Measurements from ENCODE around the gene GREB1. TPM values are rescaled to one million over a fixed set of nuclear protein-coding genes. Genes with fewer than 3 reads are reported as not detected.

Gene GREB1
- total and polyA plus RNA-seq, 2 of the 4 experiments (the other 2 are of a cell fraction) = 0.05 TPM; not detected in 1

DNA sequence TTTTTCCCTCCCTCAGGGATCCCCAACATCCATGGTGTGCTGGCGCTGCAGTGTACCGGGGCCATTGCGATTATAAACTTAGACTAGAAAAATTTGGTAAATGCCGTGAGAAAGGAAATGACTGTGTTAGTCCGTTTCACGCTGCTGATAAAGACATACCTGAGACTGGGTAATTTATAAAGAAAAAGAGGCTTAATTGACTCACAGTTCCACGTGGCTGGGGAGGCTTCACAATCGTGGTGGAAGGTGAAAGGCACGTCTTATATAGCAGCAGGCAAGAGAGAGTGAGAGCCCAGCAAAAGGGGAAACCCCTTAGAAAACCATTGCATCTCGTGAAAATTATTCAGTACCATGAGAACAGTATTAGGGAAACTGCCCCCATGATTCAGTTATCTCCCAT lies 91.8 kb downstream of the GREB1 start:
- H4K5ac ChIP-seq (ENCODE audit: low read depth, low read length) = no peak overlapping the region
- BruUV-seq (replicated peaks) = no TSS peak
- ChIA-PET CTCF (no interaction called here), POLR2A (ENCODE audit: unreplicated experiment) (no interaction called here)
- H2BK120ac ChIP-seq (ENCODE audit: low read depth, low read length) = no peak overlapping the region
- H3K23ac ChIP-seq (ENCODE audit: low read depth, low read length) = no peak overlapping the region
- H3K9me3 ChIP-seq (ENCODE audit: control insufficient read depth, insufficient read depth, low read length) = peaks cover 9% of the 10 kb centered on the region
- no peak overlapping the region for H2BK5ac ChIP-seq (ENCODE audit: low read depth, low read length, poor library complexity, severe bottlenecking)
- no peak overlapping the region for H3K4me2 ChIP-seq (ENCODE audit: low read depth, low read length)
- TF ChIP-seq POLR2A (IDR thresholded peaks at IDR 0.05; ENCODE audit: low read depth, low read length) (no peak), MAFK (IDR thresholded peaks at IDR 0.05; ENCODE audit: low read depth, low read length) (no peak), FOS (IDR thresholded peaks at IDR 0.05; ENCODE audit: low read depth, low read length) (no peak), BHLHE40 (IDR thresholded peaks at IDR 0.05; ENCODE audit: low read depth, low read length) (no peak), RAD21 (IDR thresholded peaks at IDR 0.05; ENCODE audit: low read length) (no peak), ELK1 (IDR thresholded peaks at IDR 0.05; ENCODE audit: borderline replicate concordance, low read depth, low read length) (no peak), CHD1 (IDR thresholded peaks at IDR 0.05; ENCODE audit: low read depth, low read length) (no peak), CEBPB (IDR thresholded peaks at IDR 0.05; ENCODE audit: low read depth, low read length) (no peak), MAZ (IDR thresholded peaks at IDR 0.05; ENCODE audit: borderline replicate concordance, low read depth, low read length) (no peak), SMC3 (IDR thresholded peaks at IDR 0.05; ENCODE audit: low read depth, low read length) (no peak), NFE2L2 (IDR thresholded peaks at IDR 0.05; ENCODE audit: low read depth, low read length) (no peak), MXI1 (IDR thresholded peaks at IDR 0.05; ENCODE audit: borderline replicate concordance, low read depth, low read length) (no peak), RFX5 (IDR thresholded peaks at IDR 0.05; ENCODE audit: low read depth, low read length) (no peak), RCOR1 (IDR thresholded peaks at IDR 0.05; ENCODE audit: insufficient replicate concordance, low read length) (no peak)
- TF ChIP-seq, protein P1, sequence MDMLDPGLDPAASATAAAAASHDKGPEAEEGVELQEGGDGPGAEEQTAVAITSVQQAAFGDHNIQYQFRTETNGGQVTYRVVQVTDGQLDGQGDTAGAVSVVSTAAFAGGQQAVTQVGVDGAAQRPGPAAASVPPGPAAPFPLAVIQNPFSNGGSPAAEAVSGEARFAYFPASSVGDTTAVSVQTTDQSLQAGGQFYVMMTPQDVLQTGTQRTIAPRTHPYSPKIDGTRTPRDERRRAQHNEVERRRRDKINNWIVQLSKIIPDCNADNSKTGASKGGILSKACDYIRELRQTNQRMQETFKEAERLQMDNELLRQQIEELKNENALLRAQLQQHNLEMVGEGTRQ (IDR thresholded peaks at IDR 0.05; ENCODE audit: low read depth, low read length) = no peak
- TF ChIP-seq, protein P2, sequence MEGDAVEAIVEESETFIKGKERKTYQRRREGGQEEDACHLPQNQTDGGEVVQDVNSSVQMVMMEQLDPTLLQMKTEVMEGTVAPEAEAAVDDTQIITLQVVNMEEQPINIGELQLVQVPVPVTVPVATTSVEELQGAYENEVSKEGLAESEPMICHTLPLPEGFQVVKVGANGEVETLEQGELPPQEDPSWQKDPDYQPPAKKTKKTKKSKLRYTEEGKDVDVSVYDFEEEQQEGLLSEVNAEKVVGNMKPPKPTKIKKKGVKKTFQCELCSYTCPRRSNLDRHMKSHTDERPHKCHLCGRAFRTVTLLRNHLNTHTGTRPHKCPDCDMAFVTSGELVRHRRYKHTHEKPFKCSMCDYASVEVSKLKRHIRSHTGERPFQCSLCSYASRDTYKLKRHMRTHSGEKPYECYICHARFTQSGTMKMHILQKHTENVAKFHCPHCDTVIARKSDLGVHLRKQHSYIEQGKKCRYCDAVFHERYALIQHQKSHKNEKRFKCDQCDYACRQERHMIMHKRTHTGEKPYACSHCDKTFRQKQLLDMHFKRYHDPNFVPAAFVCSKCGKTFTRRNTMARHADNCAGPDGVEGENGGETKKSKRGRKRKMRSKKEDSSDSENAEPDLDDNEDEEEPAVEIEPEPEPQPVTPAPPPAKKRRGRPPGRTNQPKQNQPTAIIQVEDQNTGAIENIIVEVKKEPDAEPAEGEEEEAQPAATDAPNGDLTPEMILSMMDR (conservative IDR thresholded peaks at IDR 0.05; ENCODE audit: low read depth, low read length) = no peak
- H3K27me3 ChIP-seq (ENCODE audit: control insufficient read depth, insufficient read depth, low read length) = peaks cover 32% of the 10 kb centered on the region
- H3K4me3 ChIP-seq (ENCODE audit: insufficient read depth, low read depth, low read length) = no peak overlapping the region
- no peak overlapping the region for H3K27ac ChIP-seq (ENCODE audit: insufficient read depth, low read length)
- H3K4ac ChIP-seq (ENCODE audit: low read depth, low read length) = no peak overlapping the region
- H2AK5ac ChIP-seq (ENCODE audit: low read depth, low read length) = no peak overlapping the region
- no peak for ATAC-seq (ENCODE audit: low read depth)
- no peaks in the 10 kb centered on the region for H4K20me1 ChIP-seq (ENCODE audit: insufficient read depth, low read length)
- H2BK15ac ChIP-seq (ENCODE audit: low read depth, low read length) = no peak overlapping the region
- H2BK20ac ChIP-seq (ENCODE audit: low read depth, low read length) = no peak overlapping the region
- no peak overlapping the region for H4K8ac ChIP-seq (ENCODE audit: low read depth in 2 of 2, low read length in 2 of 2)
- no peak overlapping the region for H3K14ac ChIP-seq (replicated peaks; ENCODE audit: low read depth, low read length)
- no peak overlapping the region for H3K18ac ChIP-seq (ENCODE audit: low read depth, low read length)
- no peaks in the 10 kb centered on the region for H3K4me1 ChIP-seq (ENCODE audit: control insufficient read depth, insufficient read depth, low read length)
- no peak overlapping the region for H3K56ac ChIP-seq (ENCODE audit: extremely low read depth, insufficient read depth, low read length)
- no peak overlapping the region for H4K91ac ChIP-seq (ENCODE audit: insufficient read depth, low read depth, low read length)
- H3K36me3 ChIP-seq (ENCODE audit: control insufficient read depth, insufficient read depth, low read length) = no peaks in the 10 kb centered on the region
- H3K79me1 ChIP-seq (ENCODE audit: low read depth in 1 of 2, low read length in 2 of 2) = no peaks in the 10 kb centered on the region
- H3K9me1 ChIP-seq (ENCODE audit: insufficient read depth, low read length) = no peaks in the 10 kb centered on the region
- dilution Hi-C loops (cut with HindIII; ENCODE audit: low sequenced_read_pairs, unreplicated experiment) = no loop called here
- intact Hi-C loops (cut with micrococcal nuclease) = no loop called here
- no peak overlapping the region for H2AFZ ChIP-seq (replicated peaks; ENCODE audit: low read length, poor library complexity)
- H3K9ac ChIP-seq (ENCODE audit: low read depth, low read length) = no peak overlapping the region
- WGBS, 2 experiments (ENCODE audit: extremely low coverage in 2 of 2, insufficient read length in 1 of 2) = 88% methylated on average over 3 of the region's 10 CpGs; no CpG with 5 or more reads in 1 of the 2 experiments
- in situ Hi-C loops (cut with MboI; ENCODE audit: low sequenced_read_pairs) = no loop called here
- H2AK9ac ChIP-seq (replicated peaks; ENCODE audit: low read depth, low read length, poor library complexity) = no peak overlapping the region
- DNase-seq = no peak

Data from IMR-90 (cell line).